Chondrocyte (in vitro differentiated cells): Measurements from ENCODE around the gene MCRIP2. TPM values are rescaled to one million over a fixed set of nuclear protein-coding genes. Genes with fewer than 3 reads are reported as not detected.

Experiments
- DNase-seq: peaks from one replicate; pipeline ENCODE4 v3.0.0; 2021; ENCODE audit warnings: mixed read lengths, low spot score
- H3K27ac Mint-ChIP-seq: one replicate; pipeline ENCODE4 v1.8.0; 2021; ENCODE audit warnings: mild to moderate bottlenecking, moderate library complexity, mixed read lengths; ENCODE audit not compliant: unreplicated experiment
- H3K27me3 Mint-ChIP-seq: 2 replicates; pipeline ENCODE4 v1.8.0; 2021; ENCODE audit warnings: low read depth, mixed read lengths
- H3K36me3 Mint-ChIP-seq: 2 replicates; pipeline ENCODE4 v1.8.0; 2021; ENCODE audit warnings: low read depth, mixed read lengths
- H3K4me1 Mint-ChIP-seq: 2 replicates; pipeline ENCODE4 v1.8.0; 2021; ENCODE audit warnings: low read depth, mild to moderate bottlenecking, mixed read lengths
- H3K4me3 Mint-ChIP-seq: one replicate; pipeline ENCODE4 v1.8.0; 2021; ENCODE audit warnings: mild to moderate bottlenecking, moderate library complexity, mixed read lengths; ENCODE audit not compliant: unreplicated experiment
- H3K9me3 Mint-ChIP-seq: 2 replicates; pipeline ENCODE4 v1.8.0; 2021; ENCODE audit warnings: low read depth, mixed read lengths
- CTCF ChIP-seq: fragments of 200-600 bp; sonication (generic); IDR thresholded peaks from 2 replicates; pipeline ENCODE4 v1.5.0; 2021; ENCODE audit warnings: antibody characterized with exemption, mild to moderate bottlenecking, moderate library complexity
- total RNA-seq: library from RNA; stranded (reverse); gene quantifications from 3 replicates; pipeline ENCODE4 v1.2.1, GENCODE V29; 2021

Gene MCRIP2
- total RNA-seq, 1 donor from 2014 or later, result 15.3 TPM

GRCh38 chr16:693364-693763 is 51.7 kb downstream of the MCRIP2 start:
- no peak for DNase-seq
- H3K9me3 Mint-ChIP-seq, result no peaks in the 10 kb centered on the region
- H3K27ac Mint-ChIP-seq, result no peak overlapping the region
- no peak overlapping the region for H3K4me3 Mint-ChIP-seq
- H3K4me1 Mint-ChIP-seq, result peaks cover 19% of the 10 kb centered on the region
- H3K36me3 Mint-ChIP-seq, result peaks cover 1% of the 10 kb centered on the region
- TF ChIP-seq CTCF, result no peak
- H3K27me3 Mint-ChIP-seq, result peaks cover 23% of the 10 kb centered on the region

GRCh38 chr16:693766-694165 is 52.1 kb downstream of the MCRIP2 start:
- Mint-ChIP-seq H3K4me3 (no peak overlapping the region), H3K36me3 (peaks cover 1% of the 10 kb centered on the region), H3K27me3 (peaks cover 23% of the 10 kb centered on the region)

GRCh38 chr16:694187-694862 is 52.7 kb downstream of the MCRIP2 start:
- Mint-ChIP-seq H3K36me3 (peaks cover 1% of the 10 kb centered on the region), H3K4me1 (peaks cover 11% of the 10 kb centered on the region), H3K27ac (no peak overlapping the region), H3K9me3 (no peaks in the 10 kb centered on the region), H3K4me3 (no peak overlapping the region), H3K27me3 (peaks cover 23% of the 10 kb centered on the region)
- no peak for TF ChIP-seq CTCF
- DNase-seq, result no peak

More at GRCh38 chr16:693766-694165, 52.1 kb downstream of the MCRIP2 start:
- peaks cover 16% of the 10 kb centered on the region for H3K4me1 Mint-ChIP-seq
- H3K27ac Mint-ChIP-seq, result no peak overlapping the region
- DNase-seq, result no peak
- no peaks in the 10 kb centered on the region for H3K9me3 Mint-ChIP-seq
- no peak for TF ChIP-seq CTCF

GRCh38 chr16:694863-695354 is 53.3 kb downstream of the MCRIP2 start:
- DNase-seq, result no peak
- Mint-ChIP-seq H3K4me3 (no peak overlapping the region), H3K36me3 (peaks cover 1% of the 10 kb centered on the region), H3K9me3 (no peaks in the 10 kb centered on the region), H3K27ac (no peak overlapping the region), H3K27me3 (peaks cover 23% of the 10 kb centered on the region), H3K4me1 (peaks cover 5% of the 10 kb centered on the region)
- TF ChIP-seq CTCF, result no peak

- peaks cover 23% of the 10 kb centered on the region for H3K27me3 Mint-ChIP-seq
- DNase-seq, result no peak
- H3K4me1 Mint-ChIP-seq, result peaks cover 4% of the 10 kb centered on the region
- TF ChIP-seq CTCF, result no peak
- H3K27ac Mint-ChIP-seq, result no peak overlapping the region
- H3K4me3 Mint-ChIP-seq, result no peak overlapping the region
- H3K9me3 Mint-ChIP-seq, result no peaks in the 10 kb centered on the region
- peaks cover 1% of the 10 kb centered on the region for H3K36me3 Mint-ChIP-seq
These were observed 53.9 kb downstream of the MCRIP2 start for GRCh38 chr16:695355-696089.

Other genes with a start within 250 kb of the MCRIP2 start
- gene NME4, start 244.6 kb upstream of the MCRIP2 start, total RNA-seq, result 176 to 246 TPM (median 231 TPM) in 3 replicates
- 21.8 to 25.1 TPM (median 22.2 TPM) in 3 replicates for gene DECR2, start 239.9 kb upstream of the MCRIP2 start, total RNA-seq
- 41.9 to 52.4 TPM (median 45.1 TPM) in 3 replicates for gene RAB11FIP3, start 216.2 kb upstream of the MCRIP2 start, total RNA-seq
- gene CAPN15, start 114.1 kb upstream of the MCRIP2 start, total RNA-seq, result 28.8 to 32.0 TPM (median 29.7 TPM) in 3 replicates
- gene PRR35, start 81.4 kb upstream of the MCRIP2 start, total RNA-seq, result not detected in 3 replicates
- not detected in 3 replicates for gene NHLRC4, start 74.8 kb upstream of the MCRIP2 start, total RNA-seq
- gene PIGQ, start 71.9 kb upstream of the MCRIP2 start, total RNA-seq, result 34.1 to 57.1 TPM (median 37.3 TPM) in 3 replicates
- 15.2 to 19.6 TPM (median 19.6 TPM) in 3 replicates for gene RAB40C, start 51.8 kb upstream of the MCRIP2 start, total RNA-seq
- gene WFIKKN1, start 10.8 kb upstream of the MCRIP2 start, total RNA-seq, result 0.36 to 0.56 TPM (median 0.47 TPM) in 3 replicates
- 58.9 to 68.5 TPM (median 68.1 TPM) in 3 replicates for gene METTL26, start 5.5 kb upstream of the MCRIP2 start, total RNA-seq
- 17.0 to 36.6 TPM (median 19.2 TPM) in 3 replicates for gene WDR90, start 7.5 kb downstream of the MCRIP2 start, total RNA-seq
- gene RHOT2, start 26.3 kb downstream of the MCRIP2 start, total RNA-seq, result 101 to 109 TPM (median 106 TPM) in 3 replicates
- 1.9 to 3.5 TPM (median 3.0 TPM) in 3 replicates for gene RHBDL1, start 33.8 kb downstream of the MCRIP2 start, total RNA-seq
- gene STUB1, start 38.6 kb downstream of the MCRIP2 start, total RNA-seq, result 89.7 to 139 TPM (median 96.1 TPM) in 3 replicates
- 38.8 to 56.5 TPM (median 39.2 TPM) in 3 replicates for gene JMJD8, start 42.5 kb downstream of the MCRIP2 start, total RNA-seq
- gene WDR24, start 48.6 kb downstream of the MCRIP2 start, total RNA-seq, result 12.6 to 17.7 TPM (median 13.7 TPM) in 3 replicates
- 0.53 to 0.87 TPM (median 0.82 TPM) in 3 replicates for gene FBXL16, start 64.0 kb downstream of the MCRIP2 start, total RNA-seq
- 50.7 to 62.3 TPM (median 58.5 TPM) in 3 replicates for gene METRN, start 73.3 kb downstream of the MCRIP2 start, total RNA-seq
- gene ANTKMT, start 79.3 kb downstream of the MCRIP2 start, total RNA-seq, result 31.6 to 42.4 TPM (median 38.2 TPM) in 3 replicates
- 1.8 to 3.9 TPM (median 2.5 TPM) in 3 replicates for gene CCDC78, start 84.6 kb downstream of the MCRIP2 start, total RNA-seq
- 7.9 to 20.6 TPM (median 15.0 TPM) in 3 replicates for gene HAGHL, start 85.3 kb downstream of the MCRIP2 start, total RNA-seq
- gene CIAO3, start 99.2 kb downstream of the MCRIP2 start, total RNA-seq, result 20.5 to 26.6 TPM (median 22.1 TPM) in 3 replicates
- gene MSLN, start 118.9 kb downstream of the MCRIP2 start, total RNA-seq, result 0.41 TPM in 1 of 3 replicates, not detected in the others
- 17.6 to 21.6 TPM (median 19.6 TPM) in 3 replicates for gene RPUSD1, start 146.6 kb downstream of the MCRIP2 start, total RNA-seq
- gene CHTF18, start 146.8 kb downstream of the MCRIP2 start, total RNA-seq, result 12.8 to 35.9 TPM (median 13.3 TPM) in 3 replicates
- gene GNG13, start 158.9 kb downstream of the MCRIP2 start, total RNA-seq, result not detected in 3 replicates